CD4-positive, alpha-beta T cell treated with Interleukin-2 at 100 ng/mL for 4 hours (primary cell): ENCODE results near the gene DISP2.
A peak's percentile ranks its signal among the peaks of the same experiment; 100 is the strongest.

Experiments used
- DNase-seq: peaks from one replicate; pipeline ENCODE4 v3.0.0-alpha.2; 2020; ENCODE audit warnings: low spot score

The DISP2 gene

GRCh38 chr15:40363611-40364010, 5.6 kb downstream of the DISP2 start:
- DNase-seq: no peak

DNA sequence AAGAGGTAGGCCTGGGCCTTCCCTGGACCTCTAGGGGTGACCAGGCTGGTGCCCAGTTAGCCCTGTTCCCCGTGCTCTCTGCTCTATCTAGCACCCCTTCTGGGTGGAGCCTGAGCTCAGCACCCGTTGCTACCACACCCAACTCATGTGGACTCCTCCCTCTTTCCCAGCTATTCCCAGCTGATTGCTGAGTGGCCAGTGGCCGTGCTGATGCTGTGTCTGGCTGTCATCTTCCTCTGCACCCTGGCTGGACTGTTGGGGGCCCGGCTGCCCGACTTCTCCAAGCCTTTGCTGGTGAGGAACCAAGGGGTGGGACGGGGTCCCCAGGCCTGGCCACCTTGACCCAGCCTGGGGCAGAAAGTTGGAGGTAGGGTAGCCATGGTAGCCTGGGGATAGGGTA, 6.2 kb downstream of the DISP2 start:
- DNase-seq: no peak

GRCh38 chr15:40365016-40365415, 7.0 kb downstream of the DISP2 start:
- DNase-seq: no peak

GRCh38 chr15:40365624-40366456, 7.8 kb downstream of the DISP2 start:
- DNase-seq: no peak

DNA sequence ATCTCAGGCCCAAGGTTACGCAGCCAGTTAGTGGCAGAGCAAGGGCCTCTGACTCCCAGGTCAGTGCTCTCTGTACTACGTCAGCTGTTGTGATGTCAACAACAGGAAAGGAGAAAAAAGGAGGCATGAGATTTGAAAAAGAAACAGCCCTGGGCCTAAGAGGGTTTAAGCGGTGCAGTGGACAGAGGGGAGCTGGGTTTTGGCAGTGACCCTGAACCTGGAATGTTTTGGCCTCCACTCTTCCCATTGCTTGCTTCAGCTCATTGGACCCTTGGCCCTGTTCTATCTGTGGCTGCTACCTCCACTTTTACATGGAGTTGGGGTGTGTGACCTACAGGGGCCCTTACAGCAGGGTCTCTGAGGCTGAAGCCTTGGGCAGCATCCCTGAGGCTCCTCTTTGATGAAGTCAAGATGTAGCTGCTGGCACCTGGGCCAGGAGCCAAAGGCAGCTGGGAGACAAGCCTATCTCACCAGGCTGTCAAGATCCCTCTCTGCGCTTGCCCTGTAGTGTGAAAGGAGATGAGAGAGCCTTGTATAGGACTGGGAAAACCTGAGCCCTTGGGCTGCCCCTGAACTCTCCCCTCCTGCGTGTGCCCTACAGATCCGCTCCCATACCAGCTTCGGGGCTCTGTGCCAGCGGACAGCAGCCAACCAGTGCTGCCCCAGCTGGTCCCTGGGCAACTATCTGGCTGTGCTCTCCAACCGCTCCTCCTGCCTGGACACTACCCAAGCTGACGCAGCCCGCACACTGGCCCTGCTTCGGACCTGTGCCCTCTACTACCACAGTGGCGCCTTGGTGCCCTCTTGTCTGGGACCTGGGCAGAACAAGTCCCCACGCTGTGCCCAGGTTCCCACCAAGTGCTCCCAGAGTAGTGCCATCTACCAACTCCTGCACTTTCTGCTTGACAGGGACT, 8.7 kb downstream of the DISP2 start:
- DNase-seq: no peak

- DNase-seq: no peak
Measured at GRCh38 chr15:40367371-40367685, 9.3 kb downstream of the DISP2 start.

GRCh38 chr15:40367686-40368611, 9.9 kb downstream of the DISP2 start:
- peak; percentile 92 for DNase-seq

GRCh38 chr15:40368719-40369473, 10.9 kb downstream of the DISP2 start:
- no peak for DNase-seq

GRCh38 chr15:40369474-40369869, 11.5 kb downstream of the DISP2 start:
- no peak for DNase-seq

- no peak for DNase-seq
Measured at GRCh38 chr15:40369971-40370370, 12.0 kb downstream of the DISP2 start.

GRCh38 chr15:40372981-40373380, 15.0 kb downstream of the DISP2 start:
- DNase-seq: no peak

DNA sequence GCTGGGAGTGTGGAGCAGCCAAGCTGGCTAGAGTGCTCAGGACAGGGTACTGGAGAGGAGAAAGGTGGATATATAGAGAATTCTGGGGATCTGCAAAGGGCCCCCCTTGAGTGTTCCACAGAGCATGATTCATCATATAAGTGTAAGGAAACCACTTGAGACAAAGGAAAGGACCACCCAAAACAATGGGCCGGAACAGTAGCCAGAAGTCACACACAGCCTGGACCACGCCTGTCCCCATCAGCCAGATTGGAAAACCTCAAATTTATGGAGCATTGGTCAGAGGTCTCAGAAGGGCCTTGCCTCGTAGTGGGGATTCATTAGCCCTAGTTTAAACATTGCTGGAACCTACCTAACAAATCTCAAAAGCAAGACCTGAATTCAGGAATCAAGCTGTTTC, 19.6 kb downstream of the DISP2 start:
- DNase-seq: no peak

DNA sequence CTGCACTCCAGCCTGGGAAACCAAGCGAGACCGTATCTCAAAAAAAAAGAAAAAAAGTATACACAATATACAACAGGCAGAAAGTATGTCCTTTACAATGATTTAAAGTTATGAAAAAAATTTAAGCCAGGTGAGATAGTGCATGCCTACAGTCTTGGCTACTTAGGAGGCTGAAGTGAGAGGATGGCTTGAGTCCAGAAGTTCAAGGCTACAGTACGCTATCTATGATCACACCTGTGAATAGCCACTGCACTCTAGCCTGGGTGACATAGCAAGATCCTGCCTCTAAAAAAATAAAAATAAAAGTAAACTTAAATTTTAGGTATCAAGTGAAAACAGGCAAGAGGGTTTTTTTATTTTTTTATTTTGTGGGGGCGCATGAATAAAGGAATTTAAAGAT, 21.4 kb downstream of the DISP2 start:
- no peak for DNase-seq

GRCh38 chr15:40379853-40380252, 21.8 kb downstream of the DISP2 start:
- no peak for DNase-seq

- no peak for DNase-seq
Measured at GRCh38 chr15:40380636-40381035, 22.6 kb downstream of the DISP2 start.

- no peak for DNase-seq
Measured at GRCh38 chr15:40381818-40382529, 24.0 kb downstream of the DISP2 start.

DNA sequence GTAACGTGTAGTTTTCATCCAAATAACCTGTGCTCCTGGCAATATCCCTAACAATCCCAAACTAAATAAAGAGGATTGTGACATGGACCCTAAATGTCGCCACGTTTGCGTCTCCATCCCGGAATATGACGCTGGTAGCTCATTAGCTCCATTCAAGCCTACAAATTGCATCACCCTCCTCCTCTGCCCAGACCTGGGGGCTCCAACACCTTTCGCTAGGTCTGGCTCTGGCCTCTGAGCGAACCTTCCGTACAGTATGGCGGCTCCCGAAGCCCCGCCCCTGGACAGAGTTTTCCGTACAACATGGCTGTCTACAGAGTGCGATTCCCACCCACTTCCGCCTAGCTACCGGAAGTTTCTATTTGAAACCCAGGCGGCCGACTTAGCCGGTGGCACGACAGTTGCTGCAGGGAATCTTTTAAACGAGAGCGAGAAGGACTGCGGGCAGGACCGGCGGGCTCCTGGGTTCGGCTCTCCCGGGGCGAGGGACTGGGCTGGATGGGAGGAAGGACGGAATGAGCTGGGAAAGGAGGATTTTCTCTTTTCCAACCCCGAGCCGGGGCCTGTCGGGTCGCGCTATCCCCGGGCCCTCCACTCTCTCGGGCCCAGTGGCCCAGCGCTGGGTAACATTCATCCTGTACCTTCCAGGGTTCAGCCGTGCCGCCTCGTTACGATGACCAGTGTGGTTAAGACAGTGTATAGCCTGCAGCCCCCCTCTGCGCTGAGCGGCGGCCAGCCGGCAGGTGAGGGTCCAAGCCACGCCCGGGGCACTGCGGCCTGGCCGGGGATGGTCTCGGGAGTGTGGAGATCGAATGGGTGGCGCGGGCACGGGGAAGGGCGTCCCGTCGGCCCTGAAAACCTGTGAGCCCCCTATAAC, 24.8 kb downstream of the DISP2 start, which contains the start of gene KNSTRN:
TSS of gene KNSTRN (plus strand) at position 142 of the 877 bp plus-strand sequence. CDS start at position 257, 115 bp downstream.
- peak; percentile 95 for DNase-seq

- DNase-seq: no peak
Measured at GRCh38 chr15:40386480-40386879, 28.5 kb downstream of the DISP2 start.
